ACC112 (cell line): ENCODE results near the gene ARRB2.

Experiments used
- H2AFZ ChIP-seq: fragments of 200-600 bp; sonication (generic); one replicate; pipeline ENCODE4 v1.6.0; 2017; ENCODE audit warnings: antibody characterized with exemption, low read length; ENCODE audit not compliant: unreplicated experiment
- H3K27ac ChIP-seq: fragments of 200-600 bp; sonication (generic); 2 replicates; pipeline ENCODE4 v1.5.1; 2014; ENCODE audit warnings: low read depth, mild to moderate bottlenecking, antibody characterized with exemption, low read length, moderate library complexity
- H3K27me3 ChIP-seq: fragments of 200-600 bp; sonication (generic); 2 replicates; pipeline ENCODE4 v1.6.1; 2014; ENCODE audit warnings: mild to moderate bottlenecking, antibody characterized with exemption, low read length, moderate library complexity, mixed read lengths; ENCODE audit not compliant: insufficient read depth
- H3K36me3 ChIP-seq: fragments of 200-600 bp; sonication (generic); 2 replicates; pipeline ENCODE4 v1.6.1; 2016; ENCODE audit warnings: mild to moderate bottlenecking, antibody characterized with exemption, low read length, moderate library complexity, mixed read lengths; ENCODE audit not compliant: insufficient read depth
- H3K4me1 ChIP-seq: fragments of 200-600 bp; sonication (generic); one replicate; pipeline ENCODE4 v1.6.1; 2016; ENCODE audit warnings: low read length, mixed read lengths; ENCODE audit not compliant: insufficient read depth, unreplicated experiment, control insufficient read depth
- H3K4me3 ChIP-seq: fragments of 200-600 bp; sonication (generic); 2 replicates; pipeline ENCODE4 v1.5.1; 2014; ENCODE audit warnings: mild to moderate bottlenecking, low read depth, low read length
- H3K79me2 ChIP-seq: fragments of 200-600 bp; sonication (generic); one replicate; pipeline ENCODE4 v1.6.0; 2016; ENCODE audit warnings: low read length; ENCODE audit not compliant: control insufficient read depth, unreplicated experiment, insufficient read depth

ARRB2 gene

GRCh38 chr17:4740584-4740983 lies 30.2 kb downstream of the ARRB2 start:
- Histone ChIP-seq H2AFZ (no peak overlapping the region), H3K4me1 (peaks cover 8% of the 10 kb centered on the region), H3K27ac (no peak overlapping the region), H3K4me3 (no peak overlapping the region; the same call in 1 of the 2 replicates), H3K36me3 (no peaks in the 10 kb centered on the region), H3K79me2 (no peaks in the 10 kb centered on the region), H3K27me3 (peaks cover 27% of the 10 kb centered on the region)

- Histone ChIP-seq H3K4me3 (no peak overlapping the region), H2AFZ (no peak overlapping the region), H3K27ac (no peak overlapping the region), H3K79me2 (no peaks in the 10 kb centered on the region), H3K36me3 (no peaks in the 10 kb centered on the region), H3K27me3 (peaks cover 31% of the 10 kb centered on the region), H3K4me1 (peaks cover 8% of the 10 kb centered on the region)
Observed at GRCh38 chr17:4741544-4741943, 31.1 kb downstream of the ARRB2 start.

- Histone ChIP-seq H3K4me1 (peaks cover 8% of the 10 kb centered on the region), H3K36me3 (no peaks in the 10 kb centered on the region), H3K27me3 (peaks cover 31% of the 10 kb centered on the region), H3K4me3 (no peak overlapping the region), H2AFZ (no peak overlapping the region), H3K27ac (no peak overlapping the region), H3K79me2 (no peaks in the 10 kb centered on the region)
Observed at GRCh38 chr17:4742133-4742532, 31.7 kb downstream of the ARRB2 start.

GRCh38 chr17:4742629-4743028 lies 32.2 kb downstream of the ARRB2 start:
- Histone ChIP-seq H3K4me1 (peaks cover 8% of the 10 kb centered on the region), H3K27me3 (peaks cover 31% of the 10 kb centered on the region), H3K79me2 (no peaks in the 10 kb centered on the region), H2AFZ (no peak overlapping the region), H3K4me3 (no peak overlapping the region), H3K27ac (no peak overlapping the region), H3K36me3 (no peaks in the 10 kb centered on the region)

GRCh38 chr17:4743216-4743615 lies 32.8 kb downstream of the ARRB2 start:
- Histone ChIP-seq H3K27ac (no peak overlapping the region), H3K79me2 (no peaks in the 10 kb centered on the region), H3K27me3 (peaks cover 30% of the 10 kb centered on the region)

GRCh38 chr17:4743898-4744297 lies 33.5 kb downstream of the ARRB2 start:
- no peak overlapping the region for H3K27ac ChIP-seq
- peaks cover 2% of the 10 kb centered on the region for H3K4me1 ChIP-seq
- no peak overlapping the region for H2AFZ ChIP-seq
- peaks cover 29% of the 10 kb centered on the region for H3K27me3 ChIP-seq
- no peak overlapping the region for H3K4me3 ChIP-seq
- no peaks in the 10 kb centered on the region for H3K36me3 ChIP-seq
- no peaks in the 10 kb centered on the region for H3K79me2 ChIP-seq

More at GRCh38 chr17:4743216-4743615, 32.8 kb downstream of the ARRB2 start:
- Histone ChIP-seq H3K4me3 (no peak overlapping the region), H3K4me1 (peaks cover 8% of the 10 kb centered on the region), H2AFZ (no peak overlapping the region), H3K36me3 (no peaks in the 10 kb centered on the region)

- no peak overlapping the region for H3K27ac ChIP-seq
- H3K79me2 ChIP-seq: no peaks in the 10 kb centered on the region
- no peak overlapping the region for H3K4me3 ChIP-seq
- no peaks in the 10 kb centered on the region for H3K36me3 ChIP-seq
- H2AFZ ChIP-seq: no peak overlapping the region
- peaks cover 27% of the 10 kb centered on the region for H3K27me3 ChIP-seq
- no peaks in the 10 kb centered on the region for H3K4me1 ChIP-seq
Observed at GRCh38 chr17:4744999-4745969, 34.9 kb downstream of the ARRB2 start.

GRCh38 chr17:4747847-4748246 lies 37.4 kb downstream of the ARRB2 start:
- H3K79me2 ChIP-seq: no peaks in the 10 kb centered on the region
- no peaks in the 10 kb centered on the region for H3K36me3 ChIP-seq
- no peak overlapping the region for H3K4me3 ChIP-seq
- H3K27ac ChIP-seq: no peak overlapping the region
- H3K4me1 ChIP-seq: no peaks in the 10 kb centered on the region
- no peak overlapping the region for H2AFZ ChIP-seq
- H3K27me3 ChIP-seq: peaks cover 28% of the 10 kb centered on the region

- Histone ChIP-seq H2AFZ (no peak overlapping the region), H3K4me3 (no peak overlapping the region), H3K27ac (no peak overlapping the region)
Observed at GRCh38 chr17:4748686-4749085, 38.3 kb downstream of the ARRB2 start.

GRCh38 chr17:4750606-4751005 lies 40.2 kb downstream of the ARRB2 start:
- no peaks in the 10 kb centered on the region for H3K36me3 ChIP-seq
- no peak overlapping the region for H2AFZ ChIP-seq
- H3K4me3 ChIP-seq: no peak overlapping the region
- no peaks in the 10 kb centered on the region for H3K79me2 ChIP-seq
- H3K4me1 ChIP-seq: no peaks in the 10 kb centered on the region
- peaks cover 39% of the 10 kb centered on the region for H3K27me3 ChIP-seq
- H3K27ac ChIP-seq: no peak overlapping the region

More at GRCh38 chr17:4748686-4749085, 38.3 kb downstream of the ARRB2 start:
- peaks cover 30% of the 10 kb centered on the region for H3K27me3 ChIP-seq
- H3K79me2 ChIP-seq: no peaks in the 10 kb centered on the region
- no peaks in the 10 kb centered on the region for H3K36me3 ChIP-seq
- no peaks in the 10 kb centered on the region for H3K4me1 ChIP-seq

GRCh38 chr17:4751932-4752331 lies 41.5 kb downstream of the ARRB2 start:
- H3K27me3 ChIP-seq: peaks cover 36% of the 10 kb centered on the region
- H3K27ac ChIP-seq: no peak overlapping the region
- no peaks in the 10 kb centered on the region for H3K79me2 ChIP-seq
- H3K36me3 ChIP-seq: no peaks in the 10 kb centered on the region
- H3K4me1 ChIP-seq: no peaks in the 10 kb centered on the region
- no peak overlapping the region for H3K4me3 ChIP-seq
- no peak overlapping the region for H2AFZ ChIP-seq
